ENCODE results near the gene UPF2. TPM values are rescaled to one million over a fixed set of nuclear protein-coding genes. Genes with fewer than 3 reads are reported as not detected.

UPF2 gene
- total RNA-seq, 1 experiment from 2014 or later: 23.4 TPM

GRCh38 chr10:11950325-11951018 lies 92.1 kb downstream of the UPF2 start:
- Histone ChIP-seq H3K36me3 (ENCODE audit: insufficient read depth, low read length) (peaks cover 50% of the 10 kb centered on the region), H2AFZ (ENCODE audit: low read length) (no peak overlapping the region), H3K4me1 (ENCODE audit: low read length) (peaks cover 4% of the 10 kb centered on the region), H3K27me3 (ENCODE audit: low read length) (no peaks in the 10 kb centered on the region), H3K9me2 (replicated peaks; ENCODE audit: insufficient read depth, low read length) (no peaks in the 10 kb centered on the region), H4K20me1 (ENCODE audit: insufficient read depth, low read depth, low read length) (no peaks in the 10 kb centered on the region), H3K4me3 (ENCODE audit: low read length) (no peak overlapping the region), H3K9me3 (ENCODE audit: low read length) (no peaks in the 10 kb centered on the region), H3K27ac (ENCODE audit: low read length) (no peak overlapping the region), H3K4me2 (ENCODE audit: low read depth, low read length, poor library complexity, severe bottlenecking) (no peak overlapping the region), H3K79me2 (ENCODE audit: low read length) (peaks cover 3% of the 10 kb centered on the region; the same call in 1 of the 2 replicates), H3K9ac (ENCODE audit: low read length) (no peak overlapping the region)
- no peak for DNase-seq

DNA sequence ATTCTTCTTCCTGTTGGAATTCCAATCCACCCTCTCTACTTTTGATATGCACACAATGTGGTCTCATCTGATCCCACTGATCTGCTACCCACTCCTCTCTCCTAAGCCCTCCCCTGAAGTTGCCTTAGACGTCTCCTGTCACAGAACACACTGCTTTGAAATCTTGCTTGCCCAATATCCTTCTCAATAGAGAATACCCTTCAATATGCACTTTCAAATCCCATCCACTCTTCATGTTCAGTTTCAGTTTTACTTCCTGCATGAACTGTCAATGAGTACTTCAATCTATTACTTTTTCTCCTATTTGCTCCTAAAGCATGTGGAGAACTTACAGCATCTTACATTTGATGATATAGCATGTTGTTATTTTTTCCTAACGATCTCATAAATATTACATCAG lies 93.5 kb downstream of the UPF2 start:
- H3K4me2 ChIP-seq (ENCODE audit: low read depth, low read length, poor library complexity, severe bottlenecking): no peak overlapping the region
- DNase-seq: no peak
- no peaks in the 10 kb centered on the region for H3K9me2 ChIP-seq (replicated peaks; ENCODE audit: insufficient read depth, low read length)
- H3K9me3 ChIP-seq (ENCODE audit: low read length): no peaks in the 10 kb centered on the region
- H3K9ac ChIP-seq (ENCODE audit: low read length): no peak overlapping the region
- H4K20me1 ChIP-seq (ENCODE audit: insufficient read depth, low read depth, low read length): no peaks in the 10 kb centered on the region
- H3K79me2 ChIP-seq (ENCODE audit: low read length): peaks cover 3% of the 10 kb centered on the region; the same call in 1 of the 2 replicates
- no peak overlapping the region for H2AFZ ChIP-seq (ENCODE audit: low read length)
- H3K4me3 ChIP-seq (ENCODE audit: low read length): no peak overlapping the region
- H3K27me3 ChIP-seq (ENCODE audit: low read length): no peaks in the 10 kb centered on the region
- H3K27ac ChIP-seq (ENCODE audit: low read length): no peak overlapping the region
- H3K4me1 ChIP-seq (ENCODE audit: low read length): peaks cover 4% of the 10 kb centered on the region
- peaks cover 46% of the 10 kb centered on the region for H3K36me3 ChIP-seq (ENCODE audit: insufficient read depth, low read length)

- no peak for DNase-seq
- H3K27me3 ChIP-seq (ENCODE audit: low read length): no peaks in the 10 kb centered on the region
- no peaks in the 10 kb centered on the region for H4K20me1 ChIP-seq (ENCODE audit: insufficient read depth, low read depth, low read length)
- no peaks in the 10 kb centered on the region for H3K9me2 ChIP-seq (replicated peaks; ENCODE audit: insufficient read depth, low read length)
- no peak overlapping the region for H3K9ac ChIP-seq (ENCODE audit: low read length)
- peaks cover 4% of the 10 kb centered on the region for H3K4me1 ChIP-seq (ENCODE audit: low read length)
- peaks cover 38% of the 10 kb centered on the region for H3K36me3 ChIP-seq (ENCODE audit: insufficient read depth, low read length)
- no peaks in the 10 kb centered on the region for H3K9me3 ChIP-seq (ENCODE audit: low read length)
- no peak overlapping the region for H3K27ac ChIP-seq (ENCODE audit: low read length)
- peaks cover 3% of the 10 kb centered on the region; the same call in 1 of the 2 replicates for H3K79me2 ChIP-seq (ENCODE audit: low read length)
- H2AFZ ChIP-seq (ENCODE audit: low read length): no peak overlapping the region
- no peak overlapping the region for H3K4me3 ChIP-seq (ENCODE audit: low read length)
- no peak overlapping the region for H3K4me2 ChIP-seq (ENCODE audit: low read depth, low read length, poor library complexity, severe bottlenecking)
Observed at GRCh38 chr10:11946652-11947051, 96.0 kb downstream of the UPF2 start.

- peaks cover 21% of the 10 kb centered on the region; the same call in 1 of the 2 replicates for H3K36me3 ChIP-seq (ENCODE audit: insufficient read depth, low read length)
- H3K27me3 ChIP-seq (ENCODE audit: low read length): no peaks in the 10 kb centered on the region
- no peaks in the 10 kb centered on the region for H3K9me3 ChIP-seq (ENCODE audit: low read length)
- H3K27ac ChIP-seq (ENCODE audit: low read length): no peak overlapping the region
- H3K9ac ChIP-seq (ENCODE audit: low read length): no peak overlapping the region
- H3K4me3 ChIP-seq (ENCODE audit: low read length): no peak overlapping the region
- no peaks in the 10 kb centered on the region for H3K4me1 ChIP-seq (ENCODE audit: low read length)
- H2AFZ ChIP-seq (ENCODE audit: low read length): no peak overlapping the region
- no peak for DNase-seq
- H3K9me2 ChIP-seq (replicated peaks; ENCODE audit: insufficient read depth, low read length): no peaks in the 10 kb centered on the region
- H3K79me2 ChIP-seq (ENCODE audit: low read length): no peaks in the 10 kb centered on the region
- no peaks in the 10 kb centered on the region for H4K20me1 ChIP-seq (ENCODE audit: insufficient read depth, low read depth, low read length)
- H3K4me2 ChIP-seq (ENCODE audit: low read depth, low read length, poor library complexity, severe bottlenecking): no peak overlapping the region
Observed at GRCh38 chr10:11936389-11937152, 106.0 kb downstream of the UPF2 start.

GRCh38 chr10:11934262-11934661 lies 108.3 kb downstream of the UPF2 start:
- Histone ChIP-seq H3K9me2 (replicated peaks; ENCODE audit: insufficient read depth, low read length) (no peaks in the 10 kb centered on the region), H2AFZ (ENCODE audit: low read length) (no peak overlapping the region), H3K27me3 (ENCODE audit: low read length) (no peaks in the 10 kb centered on the region), H3K27ac (ENCODE audit: low read length) (no peak overlapping the region), H4K20me1 (ENCODE audit: insufficient read depth, low read depth, low read length) (no peaks in the 10 kb centered on the region), H3K79me2 (ENCODE audit: low read length) (no peaks in the 10 kb centered on the region), H3K4me3 (ENCODE audit: low read length) (no peak overlapping the region), H3K4me2 (ENCODE audit: low read depth, low read length, poor library complexity, severe bottlenecking) (no peak overlapping the region), H3K4me1 (ENCODE audit: low read length) (no peaks in the 10 kb centered on the region), H3K36me3 (ENCODE audit: insufficient read depth, low read length) (peaks cover 25% of the 10 kb centered on the region), H3K9me3 (ENCODE audit: low read length) (no peaks in the 10 kb centered on the region), H3K9ac (ENCODE audit: low read length) (no peak overlapping the region)
- DNase-seq: no peak

- H3K9me2 ChIP-seq (replicated peaks; ENCODE audit: insufficient read depth, low read length): no peaks in the 10 kb centered on the region
- no peak overlapping the region for H3K4me3 ChIP-seq (ENCODE audit: low read length)
- H3K79me2 ChIP-seq (ENCODE audit: low read length): no peaks in the 10 kb centered on the region
- H3K27me3 ChIP-seq (ENCODE audit: low read length): no peaks in the 10 kb centered on the region
- peaks cover 25% of the 10 kb centered on the region for H3K36me3 ChIP-seq (ENCODE audit: insufficient read depth, low read length)
- no peak overlapping the region for H3K9ac ChIP-seq (ENCODE audit: low read length)
- no peak for DNase-seq
- H3K4me2 ChIP-seq (ENCODE audit: low read depth, low read length, poor library complexity, severe bottlenecking): no peak overlapping the region
- no peak overlapping the region for H3K27ac ChIP-seq (ENCODE audit: low read length)
- no peaks in the 10 kb centered on the region for H4K20me1 ChIP-seq (ENCODE audit: insufficient read depth, low read depth, low read length)
- no peak overlapping the region for H2AFZ ChIP-seq (ENCODE audit: low read length)
- H3K9me3 ChIP-seq (ENCODE audit: low read length): no peaks in the 10 kb centered on the region
- H3K4me1 ChIP-seq (ENCODE audit: low read length): no peaks in the 10 kb centered on the region
Observed at GRCh38 chr10:11933577-11934223, 108.9 kb downstream of the UPF2 start.

GRCh38 chr10:11931038-11931437 lies 111.6 kb downstream of the UPF2 start:
- no peaks in the 10 kb centered on the region for H4K20me1 ChIP-seq (ENCODE audit: insufficient read depth, low read depth, low read length)
- no peaks in the 10 kb centered on the region for H3K27me3 ChIP-seq (ENCODE audit: low read length)
- no peak overlapping the region for H3K4me3 ChIP-seq (ENCODE audit: low read length)
- peaks cover 25% of the 10 kb centered on the region for H3K36me3 ChIP-seq (ENCODE audit: insufficient read depth, low read length)
- H3K4me2 ChIP-seq (ENCODE audit: low read depth, low read length, poor library complexity, severe bottlenecking): no peak overlapping the region
- H3K9me2 ChIP-seq (replicated peaks; ENCODE audit: insufficient read depth, low read length): no peaks in the 10 kb centered on the region
- no peaks in the 10 kb centered on the region for H3K4me1 ChIP-seq (ENCODE audit: low read length)
- H2AFZ ChIP-seq (ENCODE audit: low read length): no peak overlapping the region
- H3K27ac ChIP-seq (ENCODE audit: low read length): no peak overlapping the region
- no peak overlapping the region for H3K9ac ChIP-seq (ENCODE audit: low read length)
- no peak for DNase-seq
- H3K9me3 ChIP-seq (ENCODE audit: low read length): no peaks in the 10 kb centered on the region
- no peaks in the 10 kb centered on the region for H3K79me2 ChIP-seq (ENCODE audit: low read length)

GRCh38 chr10:11930312-11930978 lies 112.2 kb downstream of the UPF2 start:
- Histone ChIP-seq H3K9ac (ENCODE audit: low read length) (no peak overlapping the region), H3K4me1 (ENCODE audit: low read length) (no peaks in the 10 kb centered on the region), H3K27ac (ENCODE audit: low read length) (no peak overlapping the region), H3K79me2 (ENCODE audit: low read length) (no peaks in the 10 kb centered on the region), H3K4me3 (ENCODE audit: low read length) (no peak overlapping the region), H2AFZ (ENCODE audit: low read length) (no peak overlapping the region), H3K36me3 (ENCODE audit: insufficient read depth, low read length) (peaks cover 21% of the 10 kb centered on the region), H4K20me1 (ENCODE audit: insufficient read depth, low read depth, low read length) (no peaks in the 10 kb centered on the region), H3K27me3 (ENCODE audit: low read length) (no peaks in the 10 kb centered on the region), H3K9me3 (ENCODE audit: low read length) (no peaks in the 10 kb centered on the region), H3K9me2 (replicated peaks; ENCODE audit: insufficient read depth, low read length) (no peaks in the 10 kb centered on the region), H3K4me2 (ENCODE audit: low read depth, low read length, poor library complexity, severe bottlenecking) (no peak overlapping the region)
- no peak for DNase-seq

Data from Karpas-422 (cell line).